GM12873 (cell line): ENCODE results near the gene HOXC4.
A peak's percentile ranks its signal among the peaks of the same experiment; 100 is the strongest.

Experiments used
- CTCF ChIP-seq: IDR thresholded peaks from 2 replicates; pipeline ENCODE4 v1.5.1; 2012; ENCODE audit warnings: low read depth, mild to moderate bottlenecking, moderate library complexity, low read length, control low read depth; ENCODE audit not compliant: insufficient read depth; ENCODE audit errors: missing control alignments

HOXC4 gene

DNA sequence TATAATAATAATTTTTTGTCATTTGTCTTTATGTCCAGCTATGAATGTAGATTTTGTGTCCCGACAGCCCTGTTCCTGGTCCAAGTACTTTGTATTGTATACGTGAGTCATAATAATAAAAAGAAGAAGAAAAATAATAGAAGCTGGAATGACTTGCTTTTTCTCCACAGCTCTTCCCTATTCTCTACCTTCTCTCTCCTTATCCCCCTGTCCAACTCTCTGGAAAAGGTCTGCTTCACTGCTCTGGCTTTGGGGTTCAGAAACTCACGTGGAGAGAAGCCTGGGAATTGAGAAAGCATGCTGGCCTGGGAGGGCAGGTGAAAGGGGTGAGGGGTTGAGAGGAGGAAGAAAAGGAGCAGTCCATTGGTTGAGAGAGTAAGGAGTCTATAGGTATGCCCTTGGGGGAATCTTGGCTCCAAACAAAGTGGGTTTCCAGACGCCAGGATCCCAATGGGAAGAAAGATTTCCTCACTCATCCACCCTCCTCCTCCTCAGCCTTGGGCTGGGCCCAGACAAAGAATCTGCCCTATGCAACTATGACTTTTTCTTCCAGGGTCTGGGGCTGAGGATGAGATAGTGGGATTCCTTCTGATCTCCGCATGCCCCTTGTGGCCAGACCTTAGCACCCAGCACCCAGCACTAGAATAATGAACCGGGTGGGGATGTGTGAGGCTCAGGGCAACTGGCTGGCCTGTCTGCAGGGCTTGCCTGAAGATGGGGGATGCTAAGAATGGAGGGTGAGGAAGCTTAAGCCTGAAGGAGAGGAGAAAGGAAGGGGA is 40.8 kb upstream of the HOXC4 start:
- no peak for TF ChIP-seq CTCF

GRCh38 chr12:54014377-54015017 is 39.1 kb upstream of the HOXC4 start:
- no peak for TF ChIP-seq CTCF

DNA sequence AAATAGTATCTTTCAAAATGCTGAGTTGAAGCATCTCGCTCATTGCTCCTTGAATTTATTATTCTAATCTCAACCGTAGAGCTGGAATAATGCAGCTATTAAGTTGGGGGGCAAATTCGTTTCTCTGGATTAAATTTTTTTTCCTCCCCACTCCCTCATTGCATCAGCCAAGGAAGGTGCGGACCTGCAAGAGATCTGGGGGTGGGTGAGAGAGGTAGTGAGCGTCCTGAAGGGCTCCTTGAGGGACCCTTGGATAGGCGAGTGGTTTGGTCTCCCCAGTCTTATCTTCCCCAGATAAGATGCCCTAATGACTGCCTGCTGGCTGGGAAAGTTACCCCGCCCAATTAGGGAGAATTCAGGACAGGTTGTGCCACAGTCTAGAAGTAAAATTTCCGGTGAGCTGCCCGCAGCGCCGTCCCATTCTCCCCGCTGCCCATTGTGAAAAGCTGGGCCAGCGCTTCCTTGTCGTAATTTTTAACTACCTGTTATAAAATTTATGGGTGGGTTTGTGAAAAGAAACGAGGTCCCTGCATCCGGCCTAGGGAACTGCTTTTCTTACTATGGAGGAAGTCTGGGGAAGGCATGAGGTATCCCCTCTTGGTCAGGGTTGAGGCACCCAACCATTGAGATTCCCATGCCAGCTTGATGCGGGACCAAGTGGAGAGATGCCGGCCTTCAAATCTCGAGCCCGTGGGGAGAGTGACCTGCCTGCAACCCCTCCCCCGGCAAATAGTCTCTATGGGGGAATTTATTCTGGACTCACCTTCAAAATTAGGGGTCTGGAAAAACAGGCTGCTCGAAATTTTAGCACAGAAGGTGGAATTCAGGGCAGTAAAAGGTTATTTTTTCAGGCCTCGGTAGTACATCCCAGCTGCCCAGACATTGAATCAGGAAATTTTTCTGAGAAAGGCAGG is 38.4 kb upstream of the HOXC4 start:
- no peak for TF ChIP-seq CTCF

GRCh38 chr12:54016051-54016450 is 37.6 kb upstream of the HOXC4 start:
- TF ChIP-seq CTCF: no peak

- TF ChIP-seq CTCF: no peak
Measured at GRCh38 chr12:54016478-54016964, 37.1 kb upstream of the HOXC4 start.

- peak; percentile 14 for TF ChIP-seq CTCF
Measured at GRCh38 chr12:54017027-54017788, 36.4 kb upstream of the HOXC4 start.
